Sigmoid colon (tissue), 4 donors: Measurements from ENCODE around the gene NAA35.

ENCODE experiments used
- POLR2AphosphoS5 ChIP-seq, 4 donors: sonication (generic); formaldehyde crosslinking; IDR thresholded peaks; one replicate each; pipeline ENCODE4 v1.6.1; 2017; ENCODE audit warnings: antibody characterized with exemption in 4 of 4
- TF ChIP-seq, protein P1 (sequence below), 4 experiments: fragments of 450-650 bp in 3 of 4; fragments of 200-600 bp in 1 of 4; IDR thresholded peaks; one replicate each; pipeline ENCODE4 v1.5.1; 2016 to 2019; ENCODE audit warnings: antibody characterized with exemption in 4 of 4, mild to moderate bottlenecking in 3 of 4, moderate library complexity in 2 of 4

- TF ChIP-seq, protein P1, sequence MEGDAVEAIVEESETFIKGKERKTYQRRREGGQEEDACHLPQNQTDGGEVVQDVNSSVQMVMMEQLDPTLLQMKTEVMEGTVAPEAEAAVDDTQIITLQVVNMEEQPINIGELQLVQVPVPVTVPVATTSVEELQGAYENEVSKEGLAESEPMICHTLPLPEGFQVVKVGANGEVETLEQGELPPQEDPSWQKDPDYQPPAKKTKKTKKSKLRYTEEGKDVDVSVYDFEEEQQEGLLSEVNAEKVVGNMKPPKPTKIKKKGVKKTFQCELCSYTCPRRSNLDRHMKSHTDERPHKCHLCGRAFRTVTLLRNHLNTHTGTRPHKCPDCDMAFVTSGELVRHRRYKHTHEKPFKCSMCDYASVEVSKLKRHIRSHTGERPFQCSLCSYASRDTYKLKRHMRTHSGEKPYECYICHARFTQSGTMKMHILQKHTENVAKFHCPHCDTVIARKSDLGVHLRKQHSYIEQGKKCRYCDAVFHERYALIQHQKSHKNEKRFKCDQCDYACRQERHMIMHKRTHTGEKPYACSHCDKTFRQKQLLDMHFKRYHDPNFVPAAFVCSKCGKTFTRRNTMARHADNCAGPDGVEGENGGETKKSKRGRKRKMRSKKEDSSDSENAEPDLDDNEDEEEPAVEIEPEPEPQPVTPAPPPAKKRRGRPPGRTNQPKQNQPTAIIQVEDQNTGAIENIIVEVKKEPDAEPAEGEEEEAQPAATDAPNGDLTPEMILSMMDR (IDR thresholded peaks at IDR 0.05), result no peak
- no peak for TF ChIP-seq POLR2AphosphoS5 (IDR thresholded peaks at IDR 0.05)
Observed at GRCh38 chr9:85994191-85994590, 53.2 kb downstream of the NAA35 start.
